ENCODE results near the gene LITAF.
A peak's percentile ranks its signal among the peaks of the same experiment; 100 is the strongest.

LITAF gene

DNA sequence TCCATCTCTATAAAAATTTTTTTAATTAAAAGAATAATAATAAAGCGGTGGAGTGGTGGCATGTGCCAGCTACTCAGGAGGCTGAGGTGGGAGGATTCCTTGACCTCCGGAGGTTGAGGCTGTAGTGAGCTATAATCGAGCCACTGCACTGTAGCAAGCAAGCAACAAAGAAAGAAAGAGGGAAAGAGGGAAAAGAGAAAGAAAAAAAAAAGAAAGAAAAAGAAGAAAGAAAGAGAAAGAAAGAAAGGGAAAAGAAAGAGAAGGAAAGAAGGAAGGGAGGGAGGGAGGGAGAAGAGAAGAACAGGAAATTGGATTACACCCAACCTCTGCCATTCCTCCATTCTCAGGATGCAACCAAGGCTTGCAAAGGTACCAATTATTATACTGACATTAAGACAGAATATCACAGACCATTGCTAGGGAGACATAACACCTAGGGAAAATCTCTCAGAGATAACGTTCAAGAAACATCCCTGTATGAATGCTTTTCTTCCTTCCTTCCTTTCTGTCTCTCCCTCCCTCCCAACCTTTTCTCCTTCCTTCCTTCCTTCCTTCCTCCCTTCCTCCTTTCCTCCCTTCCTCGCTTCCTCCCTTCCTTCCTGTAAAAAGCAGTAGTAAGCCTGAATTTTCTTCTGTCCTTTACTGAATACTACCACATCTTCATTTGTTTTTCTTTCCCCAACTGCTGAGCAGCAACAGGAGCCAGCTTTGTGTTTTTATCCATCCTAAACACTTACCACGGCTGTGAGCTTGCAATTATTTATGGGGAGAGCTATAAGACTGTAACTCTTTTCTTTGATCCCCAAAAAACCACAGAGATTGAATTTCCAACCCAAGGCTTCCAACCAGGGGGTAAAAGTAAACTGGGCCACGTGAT, 1.8 kb upstream of the LITAF start:
- TF ChIP-seq CTCF (IDR thresholded peaks at IDR 0.05; ENCODE audit: insufficient read depth, missing control alignments), result no peak
- FAIRE-seq, result no peak
- DNase-seq (ENCODE audit: insufficient read length, low spot score), result no peak

- TF ChIP-seq CTCF (IDR thresholded peaks at IDR 0.05; ENCODE audit: insufficient read depth, missing control alignments), result no peak
- FAIRE-seq, result no peak
- peak; percentile 51 for DNase-seq (ENCODE audit: insufficient read length, low spot score)
Observed at GRCh38 chr16:11587643-11588247, 1.0 kb upstream of the LITAF start.

DNA sequence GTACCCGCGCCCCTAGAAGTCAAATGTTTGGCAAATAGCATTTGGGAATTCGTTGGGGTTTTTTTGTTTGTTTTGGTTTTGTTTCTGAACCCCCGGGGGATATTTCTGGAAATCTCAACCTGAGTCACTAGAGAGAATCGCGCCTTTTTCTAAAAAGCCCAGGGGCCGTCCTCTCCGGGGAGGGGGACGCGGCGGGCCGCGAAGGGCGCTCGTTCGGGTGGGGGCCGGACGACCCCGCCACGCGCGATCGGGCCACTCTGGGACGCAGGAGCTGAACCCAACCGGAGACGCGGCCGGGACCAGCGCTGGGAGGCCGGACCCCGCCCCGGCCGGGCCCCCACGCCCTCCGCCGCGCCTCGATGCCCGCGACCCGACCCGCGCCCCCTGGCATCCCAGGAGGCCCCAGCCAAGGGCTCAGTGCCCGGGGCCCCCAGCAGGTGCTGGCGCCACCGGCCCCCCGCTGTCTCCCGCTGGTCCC, 302 bp downstream of the LITAF start:
- DNase-seq (ENCODE audit: insufficient read length, low spot score) (peak; percentile 28), FAIRE-seq (no peak)
- TF ChIP-seq CTCF (IDR thresholded peaks at IDR 0.05; ENCODE audit: insufficient read depth, missing control alignments), result no peak

DNA sequence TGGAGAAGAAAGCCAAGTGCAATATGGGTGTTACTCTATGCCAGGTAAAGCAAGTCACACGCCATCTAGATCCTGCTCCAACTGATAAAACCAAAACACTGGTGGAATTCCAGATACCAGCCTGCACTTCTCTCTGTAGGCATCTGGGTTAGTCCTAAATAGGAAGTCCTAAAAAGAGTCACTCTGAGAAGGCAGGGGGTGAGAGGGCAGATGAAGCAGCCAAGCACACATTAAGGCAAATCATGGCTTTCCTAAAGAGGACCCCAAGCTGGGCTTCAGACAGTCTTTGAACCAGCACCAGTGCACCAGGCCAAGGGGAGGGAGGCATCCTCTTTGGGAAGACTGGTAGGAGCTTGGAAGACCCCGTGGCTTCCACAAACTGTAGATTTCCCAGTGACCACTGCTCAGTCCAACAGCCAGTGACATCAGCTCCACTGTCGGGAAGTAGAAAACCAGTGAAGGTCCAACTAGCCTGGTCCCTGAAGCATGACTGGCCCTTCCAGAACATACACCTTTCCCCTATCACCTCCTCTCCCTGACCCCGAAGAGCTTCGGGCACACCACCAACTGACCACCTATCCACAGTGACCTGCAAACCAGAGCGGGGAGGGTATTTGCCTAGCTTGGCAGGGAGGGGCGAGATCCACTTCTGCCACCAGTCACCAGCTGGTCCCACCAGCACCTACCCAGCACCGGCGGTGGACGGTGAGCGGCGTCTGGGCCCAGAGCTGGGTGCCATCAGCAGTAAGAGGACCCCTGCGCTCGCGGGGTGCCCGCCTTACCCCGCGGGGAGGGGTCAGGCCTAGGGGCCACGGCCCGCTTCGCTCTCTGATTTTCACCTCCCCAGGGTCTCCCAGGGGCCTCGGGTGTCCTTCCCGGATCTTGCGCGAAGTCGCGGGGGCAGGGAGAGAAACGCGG, 1.0 kb downstream of the LITAF start:
- DNase-seq (ENCODE audit: insufficient read length, low spot score) (no peak), FAIRE-seq (no peak)
- TF ChIP-seq CTCF (IDR thresholded peaks at IDR 0.05; ENCODE audit: insufficient read depth, missing control alignments), result no peak

GRCh38 chr16:11583889-11584565, 2.7 kb downstream of the LITAF start:
- FAIRE-seq (no peak), DNase-seq (ENCODE audit: insufficient read length, low spot score) (no peak)
- TF ChIP-seq CTCF (IDR thresholded peaks at IDR 0.05; ENCODE audit: insufficient read depth, missing control alignments), result no peak

DNA sequence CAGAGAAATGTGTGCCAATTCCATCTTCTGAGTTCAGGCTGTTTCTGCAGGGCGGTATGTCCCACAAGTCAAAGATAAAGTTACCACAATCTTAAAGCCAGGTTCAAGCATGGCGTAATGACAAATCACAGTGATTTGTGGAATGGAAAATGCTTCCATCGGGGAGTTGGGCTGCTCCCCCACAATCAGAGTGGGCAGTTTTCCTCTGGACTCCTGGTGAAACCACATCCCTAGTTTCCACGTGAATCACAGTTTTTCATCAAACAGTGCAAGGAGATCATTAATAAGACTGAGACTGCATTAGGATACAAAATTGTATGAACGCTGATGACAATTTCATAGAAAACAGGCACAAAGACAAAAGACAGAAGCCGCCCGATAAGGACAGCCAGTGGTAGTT, 3.6 kb downstream of the LITAF start:
- DNase-seq (ENCODE audit: insufficient read length, low spot score) (no peak), FAIRE-seq (no peak)
- no peak for TF ChIP-seq CTCF (IDR thresholded peaks at IDR 0.05; ENCODE audit: insufficient read depth, missing control alignments)
